Embryonic facial prominence (tissue), 1 donor: ENCODE measurements around the gene QSER1.
"Not testable (repeated sequence)": the region's sequence is repeated elsewhere in the genome, so short reads cannot be mapped to it uniquely, and the experiment has no call there.

Experiments
- DNase-seq: peaks from one replicate; pipeline ENCODE4 v3.0.0-alpha.2; 2016; ENCODE audit errors: extremely low spot score

QSER1 gene

DNA sequence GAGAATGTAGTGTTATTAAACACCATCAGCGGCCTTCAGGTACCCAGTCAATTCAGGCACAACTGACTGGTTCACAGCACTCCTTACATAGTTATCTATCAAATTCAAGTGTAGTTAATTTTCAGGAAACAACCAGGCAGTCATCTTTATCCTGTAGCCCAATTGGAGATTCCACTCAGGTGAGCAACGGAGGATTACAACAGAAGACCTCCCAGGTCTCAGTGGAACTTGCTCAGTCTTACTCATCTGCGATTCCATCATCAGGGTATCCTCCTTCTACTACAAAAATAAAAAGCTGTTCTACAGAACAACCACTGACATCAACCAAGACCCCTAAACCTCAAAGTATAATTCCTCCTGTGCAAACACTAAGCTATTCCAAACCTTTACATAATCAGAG is 39.6 kb downstream of the QSER1 start:
- no peak for DNase-seq

- no peak for DNase-seq
Observed at GRCh38 chr11:32935462-32936029, 42.9 kb downstream of the QSER1 start.

DNA sequence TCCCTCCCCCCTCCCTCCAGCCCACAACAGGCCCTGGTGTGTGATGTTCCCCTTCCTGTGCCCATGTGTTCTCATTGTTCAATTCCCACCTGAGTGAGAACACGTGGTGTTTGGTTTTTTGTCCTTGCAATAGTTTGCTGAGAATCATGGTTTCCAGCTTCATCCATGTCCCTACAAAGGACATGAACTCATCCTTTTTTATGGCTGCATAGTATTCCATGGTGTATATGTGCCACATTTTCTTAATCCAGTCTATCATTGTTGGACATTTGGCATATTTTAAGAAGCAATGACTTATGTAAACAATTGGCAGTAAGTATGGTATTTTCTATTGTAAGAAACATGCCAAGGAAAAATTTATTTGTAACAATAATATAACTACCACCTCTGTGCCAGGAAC is 43.6 kb downstream of the QSER1 start:
- DNase-seq, result not testable (repeated sequence)

DNA sequence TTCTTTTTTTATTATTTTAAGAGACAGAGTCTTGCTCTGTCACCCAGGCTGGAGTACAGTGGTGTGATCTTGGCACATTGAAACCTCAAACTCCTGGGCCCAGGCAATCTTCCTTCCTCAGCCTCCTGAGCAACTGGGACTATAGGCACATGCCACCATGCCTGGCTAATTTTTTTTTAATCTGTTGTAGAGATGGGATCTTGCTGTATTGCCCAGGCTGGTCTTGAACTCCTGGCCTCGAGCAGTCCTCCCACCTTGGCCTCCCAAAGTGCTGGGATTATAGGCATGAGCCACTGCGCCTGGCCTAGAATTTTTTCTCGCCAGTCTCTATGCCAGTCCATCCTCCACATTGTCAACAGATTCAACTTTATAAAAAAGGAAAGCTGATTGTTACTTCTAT is 44.7 kb downstream of the QSER1 start:
- not testable (repeated sequence) for DNase-seq

DNA sequence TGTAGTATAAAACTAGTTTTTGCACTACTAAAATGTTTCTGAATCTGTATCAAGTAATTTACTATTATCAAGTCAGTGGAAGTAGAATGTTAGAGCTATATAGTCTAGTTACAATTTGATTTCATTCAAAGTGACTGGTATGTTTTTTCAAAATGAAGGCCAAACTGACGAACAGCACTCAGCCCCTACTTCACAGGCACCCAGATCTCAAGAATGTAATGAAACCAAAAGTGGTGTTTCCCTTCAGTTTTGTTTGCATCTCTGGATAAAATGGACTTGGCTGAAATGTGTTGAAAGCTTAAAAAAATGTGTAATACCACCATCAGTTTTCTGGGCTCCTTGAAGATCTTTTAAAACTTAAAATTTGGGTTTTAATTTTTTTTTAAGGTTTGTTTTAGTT is 46.4 kb downstream of the QSER1 start:
- DNase-seq, result no peak

- no peak for DNase-seq
Observed at GRCh38 chr11:32939866-32940265, 47.3 kb downstream of the QSER1 start.

DNA sequence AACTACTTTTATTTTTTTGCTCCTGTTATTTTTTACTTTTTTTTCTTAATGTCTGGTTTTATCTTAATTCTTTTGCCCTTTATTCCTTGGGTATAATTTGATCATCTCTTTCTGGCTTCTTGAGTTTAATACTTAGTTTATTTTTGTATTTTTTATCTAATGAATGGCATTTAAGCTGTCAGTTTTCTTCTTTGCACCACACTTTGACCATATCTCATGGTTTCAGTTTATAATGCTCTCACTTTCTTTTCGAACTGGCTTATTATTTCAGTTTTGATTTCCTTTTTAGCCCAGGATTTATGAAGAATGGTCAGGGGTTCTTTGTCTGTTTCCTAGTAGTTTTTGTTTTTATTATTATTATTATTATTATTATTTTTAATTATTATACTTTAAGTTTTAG is 48.3 kb downstream of the QSER1 start:
- DNase-seq, result no peak

GRCh38 chr11:32947978-32948377 is 55.4 kb downstream of the QSER1 start:
- DNase-seq, result no peak

- DNase-seq, result no peak
Observed at GRCh38 chr11:32949739-32950138, 57.1 kb downstream of the QSER1 start.

DNA sequence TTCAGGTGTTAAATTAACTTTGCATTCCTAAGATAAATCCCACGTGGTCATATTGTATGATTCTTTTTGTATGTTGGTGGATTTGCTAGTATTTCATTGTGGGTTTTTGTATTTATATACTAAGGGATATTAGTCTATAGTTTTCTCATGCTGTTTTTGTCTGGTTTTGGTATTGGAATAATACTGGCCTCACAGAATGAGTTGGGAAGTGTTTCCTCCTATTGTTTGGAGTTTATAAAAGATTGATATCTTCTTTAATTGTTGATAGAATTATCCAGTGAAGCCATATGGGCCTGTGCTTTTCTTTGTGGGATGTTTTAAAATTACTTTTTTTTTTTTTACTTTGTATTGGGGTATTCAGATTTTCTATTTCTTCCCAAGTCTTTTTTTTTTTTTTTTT is 59.8 kb downstream of the QSER1 start:
- DNase-seq, result no peak

DNA sequence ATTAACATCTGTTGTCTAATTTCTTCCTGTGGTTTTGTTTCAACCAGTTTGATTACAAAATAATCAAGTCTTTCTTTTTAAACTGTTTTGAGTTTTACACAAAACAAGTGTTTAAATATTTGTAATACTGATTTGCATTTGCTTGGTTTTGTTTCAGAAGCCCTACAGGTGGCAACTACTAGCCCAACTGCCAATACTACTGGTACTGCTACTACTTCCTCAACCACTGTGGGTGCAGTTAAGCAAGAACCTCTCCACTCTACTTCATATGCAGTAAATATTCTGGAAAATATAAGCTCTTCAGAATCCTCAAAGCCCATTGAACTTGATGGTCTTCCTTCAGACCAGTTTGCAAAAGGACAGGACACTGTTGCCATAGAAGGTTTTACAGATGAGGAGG is 61.1 kb downstream of the QSER1 start:
- no peak for DNase-seq

DNA sequence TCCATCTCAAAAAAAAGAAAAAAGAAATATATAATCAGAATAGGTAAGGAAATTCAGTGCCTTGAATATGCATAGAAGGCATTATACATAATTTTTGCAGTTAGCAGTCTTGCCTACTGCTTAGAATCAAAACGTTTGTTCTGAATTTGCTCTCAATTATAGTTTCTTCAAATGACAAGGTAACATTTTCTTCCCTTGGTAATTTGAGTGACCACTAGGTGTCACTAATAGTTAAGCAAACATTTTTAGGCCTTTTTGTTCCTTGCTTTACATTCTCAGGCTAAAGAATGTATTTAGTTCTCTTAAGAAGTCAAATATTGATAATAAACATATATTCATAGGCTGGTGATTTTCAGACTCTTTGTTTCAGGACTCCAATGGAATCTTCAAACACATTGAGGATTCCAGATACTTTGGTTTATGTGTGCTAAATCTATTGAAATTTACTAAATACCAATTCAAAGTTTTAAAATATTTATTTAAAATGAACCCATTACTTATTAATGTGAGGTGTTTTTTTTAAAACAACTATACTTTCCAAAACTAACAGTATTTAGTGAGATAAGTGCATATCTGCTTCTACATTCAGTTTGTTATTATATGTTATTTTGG is 68.0 kb downstream of the QSER1 start:
- peak; percentile 10 for DNase-seq

DNA sequence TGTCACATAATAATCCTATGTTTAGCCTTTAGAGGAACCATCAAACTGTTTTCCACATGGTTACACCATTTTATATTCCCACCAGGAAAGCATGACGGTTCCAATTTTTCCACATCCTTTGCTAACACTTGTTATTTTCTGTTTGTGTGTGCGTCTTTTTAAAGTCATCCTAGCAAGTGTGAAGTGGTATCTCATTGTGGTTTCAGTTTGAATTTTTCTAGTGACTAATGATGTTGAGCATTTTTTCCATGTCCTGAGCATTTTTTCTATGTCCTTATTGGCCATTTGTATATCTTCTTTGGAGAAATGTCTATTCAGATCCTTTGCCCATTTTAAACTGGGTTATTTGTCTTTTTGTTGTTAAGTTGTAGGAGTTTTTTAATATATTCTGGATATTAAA is 69.4 kb downstream of the QSER1 start:
- no peak for DNase-seq

GRCh38 chr11:32963721-32964120 is 71.1 kb downstream of the QSER1 start:
- DNase-seq, result no peak

GRCh38 chr11:32968541-32968940 is 75.9 kb downstream of the QSER1 start:
- DNase-seq, result no peak

GRCh38 chr11:32972233-32972632 is 79.6 kb downstream of the QSER1 start:
- not testable (repeated sequence) for DNase-seq

GRCh38 chr11:32972781-32973180 is 80.2 kb downstream of the QSER1 start:
- DNase-seq, result no peak

DNA sequence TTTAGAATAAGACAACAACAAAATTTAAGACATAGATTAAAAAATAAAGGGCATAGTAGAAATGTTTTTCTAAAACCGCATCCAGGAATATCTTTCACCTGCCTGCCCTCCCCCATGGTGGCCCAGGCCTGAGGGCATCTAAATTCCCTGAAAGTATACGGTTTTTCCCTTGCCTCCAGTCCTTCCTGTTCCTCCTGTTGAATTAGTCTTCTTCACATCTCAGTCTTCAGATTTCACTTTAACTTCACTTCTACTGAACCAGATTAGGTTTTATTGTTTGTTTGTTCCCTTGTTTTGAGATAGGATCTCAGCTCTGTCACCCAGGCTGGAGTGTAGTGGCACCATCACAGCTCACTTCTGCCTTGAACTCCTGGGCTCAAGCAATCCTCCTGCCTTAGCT is 90.0 kb downstream of the QSER1 start:
- DNase-seq, result no peak

DNA sequence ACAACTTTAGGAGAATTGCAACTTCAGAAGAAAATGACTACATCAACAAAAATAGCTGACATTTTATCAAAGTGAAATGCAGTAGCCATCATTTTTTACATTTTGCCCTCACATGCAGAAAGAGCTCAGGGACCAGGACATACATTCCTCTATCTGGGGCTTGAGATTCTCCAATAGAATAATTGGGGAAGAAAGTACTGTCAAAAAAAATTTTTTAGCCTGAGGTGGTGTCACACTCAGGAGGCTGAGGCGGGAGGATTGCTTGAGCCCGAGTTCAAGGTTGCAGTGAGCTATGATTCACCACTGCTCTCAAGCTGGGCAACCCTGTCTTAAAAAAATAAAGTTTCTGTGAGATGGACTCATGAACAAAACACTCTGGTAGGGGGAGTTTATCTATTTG is 90.9 kb downstream of the QSER1 start:
- DNase-seq, result no peak

- DNase-seq, result no peak
Observed at GRCh38 chr11:32985600-32985999, 93.0 kb downstream of the QSER1 start.

DNA sequence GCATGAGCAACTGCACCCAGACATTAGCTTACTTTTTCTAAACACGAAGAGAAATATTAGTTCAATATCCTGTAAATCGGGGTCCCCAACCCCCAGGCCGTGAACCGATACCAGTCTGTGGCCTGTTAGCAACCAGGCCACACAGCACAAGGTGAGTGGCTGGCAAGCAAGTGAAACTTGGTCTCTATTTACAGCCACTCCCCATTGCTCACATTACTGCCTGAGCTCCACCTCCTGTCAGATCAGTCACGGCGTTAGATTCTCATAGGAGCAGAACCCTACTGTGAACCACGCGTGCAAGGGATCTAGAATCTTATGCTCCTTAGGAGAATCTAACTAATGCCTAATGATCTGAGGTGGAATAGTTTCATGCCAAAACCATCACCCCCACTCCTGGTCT is 95.2 kb downstream of the QSER1 start:
- DNase-seq, result no peak

DNA sequence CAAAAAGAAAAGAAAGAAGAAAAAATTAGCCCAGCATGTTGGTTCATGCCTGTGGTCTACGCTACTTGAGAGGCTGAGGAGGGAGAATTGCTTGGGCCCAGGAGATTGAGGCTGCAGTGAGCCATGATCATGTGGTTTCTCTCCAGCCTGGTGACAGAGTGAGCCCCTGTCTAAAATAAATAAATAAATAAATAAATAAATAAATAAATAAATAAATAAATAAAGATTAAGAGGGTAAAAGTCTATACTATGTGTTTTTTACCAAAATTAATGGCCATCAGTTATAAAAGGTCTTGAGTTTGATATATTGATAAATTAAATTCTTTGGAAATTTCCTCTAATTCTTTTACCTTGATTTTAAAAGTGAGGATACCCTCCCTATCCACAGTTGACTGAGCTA is 97.9 kb downstream of the QSER1 start:
- no peak for DNase-seq

DNA sequence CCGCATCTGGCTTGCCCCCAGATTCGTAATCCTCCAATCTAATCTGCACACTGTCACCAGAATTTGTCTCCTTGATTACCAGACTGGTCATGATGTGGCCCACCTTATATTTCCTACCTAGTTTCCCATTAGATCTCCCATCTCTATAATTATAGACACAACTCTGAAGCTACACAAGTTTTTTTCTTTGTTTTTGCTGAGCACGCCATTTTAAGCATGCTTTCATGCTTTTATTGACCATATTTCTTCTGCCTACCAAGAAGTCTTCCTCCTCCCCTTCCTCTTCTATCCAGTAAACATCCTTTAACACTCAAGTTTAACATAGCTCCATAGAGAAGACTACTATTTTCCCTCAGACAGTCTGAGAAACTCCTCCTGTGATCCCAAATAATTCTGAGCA is 98.8 kb downstream of the QSER1 start:
- DNase-seq, result no peak

DNA sequence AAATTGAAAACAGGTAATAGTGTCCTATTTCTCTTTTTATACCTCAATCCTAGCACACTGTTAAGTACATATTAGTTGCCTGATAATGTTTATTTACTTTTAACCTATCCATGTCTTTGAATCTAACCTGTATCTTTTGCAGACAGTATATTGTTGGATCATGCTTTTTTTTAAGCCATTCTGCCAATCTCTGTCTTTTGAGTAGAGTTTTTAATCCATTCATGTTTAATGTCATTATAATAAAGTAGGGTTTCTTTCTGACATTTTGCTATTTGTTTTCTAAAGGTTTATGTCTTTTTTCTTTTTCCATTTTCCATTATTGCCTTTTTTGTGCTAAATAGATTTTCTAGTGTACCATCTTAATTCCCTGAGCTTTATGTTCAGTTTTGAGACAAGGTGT is 99.3 kb downstream of the QSER1 start:
- no peak for DNase-seq
